Measurements from ENCODE around the gene GRM1.

Gene GRM1

DNA sequence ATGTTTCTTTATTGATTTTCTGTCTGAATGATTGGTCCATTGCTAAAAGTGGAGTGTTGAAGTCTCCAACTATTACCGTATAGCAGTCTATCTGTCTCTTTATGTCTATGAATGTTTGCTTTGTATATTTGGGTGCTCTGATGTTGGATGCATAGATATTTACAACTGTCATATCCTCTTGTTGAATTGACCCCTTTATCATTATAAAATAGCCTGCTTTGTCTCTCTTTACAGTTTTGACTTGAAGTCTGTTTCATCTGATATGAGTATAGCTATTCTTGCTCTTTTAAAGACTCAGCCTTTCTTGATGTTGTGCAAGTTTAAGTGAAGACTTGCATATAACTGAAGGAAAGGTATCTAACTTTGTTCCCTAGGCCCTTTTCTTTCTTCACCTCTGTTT, 341.0 kb downstream of the GRM1 start:
- Histone ChIP-seq H3K9me3 (ENCODE audit: control insufficient read depth, insufficient read depth, low read depth, low read length) (no peaks in the 10 kb centered on the region), H3K4me3 (ENCODE audit: low read depth, low read length) (no peak overlapping the region), H3K27ac (ENCODE audit: extremely low read depth, low read depth, low read length) (no peak overlapping the region), H3K4me1 (ENCODE audit: control insufficient read depth, insufficient read depth, low read length) (no peaks in the 10 kb centered on the region; the same call in 1 of the 2 replicates), H3K36me3 (ENCODE audit: control insufficient read depth in 2 of 2, insufficient read depth in 1 of 2, low read length in 2 of 2) (no peaks in the 10 kb centered on the region)
- POLR2A ChIA-PET, result no interaction called here
- TF ChIP-seq, protein P1, sequence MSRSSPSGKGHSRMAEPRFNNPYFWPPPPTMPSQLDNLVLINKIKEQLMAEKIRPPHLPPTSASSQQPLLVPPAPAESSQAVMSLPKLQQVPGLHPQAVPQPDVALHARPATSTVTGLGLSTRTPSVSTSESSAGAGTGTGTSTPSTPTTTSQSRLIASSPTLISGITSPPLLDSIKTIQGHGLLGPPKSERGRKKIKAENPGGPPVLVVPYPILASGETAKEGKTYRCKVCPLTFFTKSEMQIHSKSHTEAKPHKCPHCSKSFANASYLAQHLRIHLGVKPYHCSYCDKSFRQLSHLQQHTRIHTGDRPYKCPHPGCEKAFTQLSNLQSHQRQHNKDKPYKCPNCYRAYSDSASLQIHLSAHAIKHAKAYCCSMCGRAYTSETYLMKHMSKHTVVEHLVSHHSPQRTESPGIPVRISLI (tag by site-specific recombination; IDR thresholded peaks at IDR 0.05), result no peak
- TF ChIP-seq ZBTB1 (tag by site-specific recombination; IDR thresholded peaks at IDR 0.05), result no peak
- TF ChIP-seq ZNF391 (tag by site-specific recombination; IDR thresholded peaks at IDR 0.05; ENCODE audit: borderline replicate concordance, low read depth), result no peak
- no peak for TF ChIP-seq ZNF214 (tag by site-specific recombination; IDR thresholded peaks at IDR 0.05; ENCODE audit: borderline replicate concordance)
- TF ChIP-seq ZNF624 (tag by site-specific recombination; IDR thresholded peaks at IDR 0.05), result no peak
- no peak for TF ChIP-seq ZNF114 (tag by site-specific recombination; IDR thresholded peaks at IDR 0.05)
- no peak for TF ChIP-seq ZNF146 (tag by site-specific recombination; IDR thresholded peaks at IDR 0.05)
- TF ChIP-seq, protein P2, sequence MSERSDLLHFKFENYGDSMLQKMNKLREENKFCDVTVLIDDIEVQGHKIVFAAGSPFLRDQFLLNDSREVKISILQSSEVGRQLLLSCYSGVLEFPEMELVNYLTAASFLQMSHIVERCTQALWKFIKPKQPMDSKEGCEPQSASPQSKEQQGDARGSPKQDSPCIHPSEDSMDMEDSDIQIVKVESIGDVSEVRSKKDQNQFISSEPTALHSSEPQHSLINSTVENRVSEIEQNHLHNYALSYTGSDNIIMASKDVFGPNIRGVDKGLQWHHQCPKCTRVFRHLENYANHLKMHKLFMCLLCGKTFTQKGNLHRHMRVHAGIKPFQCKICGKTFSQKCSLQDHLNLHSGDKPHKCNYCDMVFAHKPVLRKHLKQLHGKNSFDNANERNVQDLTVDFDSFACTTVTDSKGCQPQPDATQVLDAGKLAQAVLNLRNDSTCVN (tag by site-specific recombination; optimal IDR thresholded peaks at IDR 0.05), result no peak
- TF ChIP-seq, protein P3, sequence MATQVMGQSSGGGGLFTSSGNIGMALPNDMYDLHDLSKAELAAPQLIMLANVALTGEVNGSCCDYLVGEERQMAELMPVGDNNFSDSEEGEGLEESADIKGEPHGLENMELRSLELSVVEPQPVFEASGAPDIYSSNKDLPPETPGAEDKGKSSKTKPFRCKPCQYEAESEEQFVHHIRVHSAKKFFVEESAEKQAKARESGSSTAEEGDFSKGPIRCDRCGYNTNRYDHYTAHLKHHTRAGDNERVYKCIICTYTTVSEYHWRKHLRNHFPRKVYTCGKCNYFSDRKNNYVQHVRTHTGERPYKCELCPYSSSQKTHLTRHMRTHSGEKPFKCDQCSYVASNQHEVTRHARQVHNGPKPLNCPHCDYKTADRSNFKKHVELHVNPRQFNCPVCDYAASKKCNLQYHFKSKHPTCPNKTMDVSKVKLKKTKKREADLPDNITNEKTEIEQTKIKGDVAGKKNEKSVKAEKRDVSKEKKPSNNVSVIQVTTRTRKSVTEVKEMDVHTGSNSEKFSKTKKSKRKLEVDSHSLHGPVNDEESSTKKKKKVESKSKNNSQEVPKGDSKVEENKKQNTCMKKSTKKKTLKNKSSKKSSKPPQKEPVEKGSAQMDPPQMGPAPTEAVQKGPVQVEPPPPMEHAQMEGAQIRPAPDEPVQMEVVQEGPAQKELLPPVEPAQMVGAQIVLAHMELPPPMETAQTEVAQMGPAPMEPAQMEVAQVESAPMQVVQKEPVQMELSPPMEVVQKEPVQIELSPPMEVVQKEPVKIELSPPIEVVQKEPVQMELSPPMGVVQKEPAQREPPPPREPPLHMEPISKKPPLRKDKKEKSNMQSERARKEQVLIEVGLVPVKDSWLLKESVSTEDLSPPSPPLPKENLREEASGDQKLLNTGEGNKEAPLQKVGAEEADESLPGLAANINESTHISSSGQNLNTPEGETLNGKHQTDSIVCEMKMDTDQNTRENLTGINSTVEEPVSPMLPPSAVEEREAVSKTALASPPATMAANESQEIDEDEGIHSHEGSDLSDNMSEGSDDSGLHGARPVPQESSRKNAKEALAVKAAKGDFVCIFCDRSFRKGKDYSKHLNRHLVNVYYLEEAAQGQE (tag by site-specific recombination; IDR thresholded peaks at IDR 0.05), result no peak
- TF ChIP-seq ZNF174 (tag by site-specific recombination; IDR thresholded peaks at IDR 0.05), result no peak
- TF ChIP-seq IKZF3 (tag by site-specific recombination; IDR thresholded peaks at IDR 0.05), result no peak
- no peak for TF ChIP-seq ZNF266 (tag by site-specific recombination; IDR thresholded peaks at IDR 0.05; ENCODE audit: low read depth)
- no peak for TF ChIP-seq OSR2 (tag by site-specific recombination; IDR thresholded peaks at IDR 0.05)
- CTCF ChIA-PET, result interaction anchor here (0.6 kb wide), 1 partner anchor 225 kb away, joined by 3 read pairs; no protein-coding TSS in a partner anchor

DNA sequence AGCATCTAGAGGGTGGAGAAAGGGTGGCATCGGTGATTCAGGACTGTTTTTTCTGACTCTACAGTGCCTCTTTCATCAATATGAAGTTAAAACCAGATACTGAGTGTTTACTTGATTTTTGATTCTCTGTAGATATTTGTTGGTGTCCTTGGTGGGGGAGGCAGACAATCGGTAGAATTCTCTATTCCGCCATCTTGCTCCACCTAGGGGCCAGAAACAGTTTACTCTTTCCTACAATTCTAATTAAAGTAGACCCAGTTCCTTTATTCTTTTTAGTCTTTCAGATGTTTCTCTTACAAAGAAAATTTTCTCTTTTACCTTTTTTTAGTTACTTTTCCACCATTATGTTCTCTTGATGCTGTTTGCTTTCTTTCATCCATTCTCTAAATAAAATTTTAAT, 352.6 kb downstream of the GRM1 start:
- H3K4me1 ChIP-seq (ENCODE audit: control insufficient read depth, insufficient read depth, low read length), result no peaks in the 10 kb centered on the region
- CTCF ChIA-PET, result interaction anchor here (0.6 kb wide), 1 partner anchor 579 kb away, joined by 3 read pairs; no protein-coding TSS in a partner anchor

More for the DNA sequence above, 352.6 kb downstream of the GRM1 start:
- H3K36me3 ChIP-seq (ENCODE audit: control insufficient read depth in 2 of 2, insufficient read depth in 1 of 2, low read length in 2 of 2), result no peaks in the 10 kb centered on the region
- no peak overlapping the region for H3K27ac ChIP-seq (ENCODE audit: extremely low read depth, low read depth, low read length)
- no peak overlapping the region for H3K4me3 ChIP-seq (ENCODE audit: low read depth, low read length)
- POLR2A ChIA-PET, result no interaction called here
- no peak for TF ChIP-seq SCRT1 (tag by site-specific recombination; IDR thresholded peaks at IDR 0.05; ENCODE audit: borderline replicate concordance)
- TF ChIP-seq ZNF530 (tag by site-specific recombination; IDR thresholded peaks at IDR 0.05; ENCODE audit: low read depth), result no peak
- TF ChIP-seq ZNF157 (tag by site-specific recombination; IDR thresholded peaks at IDR 0.05), result no peak
- no peak for TF ChIP-seq ZFHX2 (tag by site-specific recombination; conservative IDR thresholded peaks at IDR 0.05)
- TF ChIP-seq ZNF366 (tag by site-specific recombination; conservative IDR thresholded peaks at IDR 0.05), result no peak
- no peak for TF ChIP-seq ZNF335 (tag by site-specific recombination; conservative IDR thresholded peaks at IDR 0.05)
- TF ChIP-seq ZNF121 (tag by site-specific recombination; IDR thresholded peaks at IDR 0.05), result no peak
- no peak for TF ChIP-seq ZNF501 (tag by site-specific recombination; IDR thresholded peaks at IDR 0.05)
- TF ChIP-seq ZEB2 (tag by site-specific recombination; IDR thresholded peaks at IDR 0.05), result no peak
- no peak for TF ChIP-seq ZNF202 (tag by site-specific recombination; IDR thresholded peaks at IDR 0.05; ENCODE audit: borderline replicate concordance)
- no peak for TF ChIP-seq ZNF660 (tag by site-specific recombination; IDR thresholded peaks at IDR 0.05)
- H3K9me3 ChIP-seq (ENCODE audit: control insufficient read depth, insufficient read depth, low read depth, low read length), result no peaks in the 10 kb centered on the region

Data from HEK293 (cell line).